ENCODE results near the gene OR2Z1.

Gene OR2Z1, protein sequence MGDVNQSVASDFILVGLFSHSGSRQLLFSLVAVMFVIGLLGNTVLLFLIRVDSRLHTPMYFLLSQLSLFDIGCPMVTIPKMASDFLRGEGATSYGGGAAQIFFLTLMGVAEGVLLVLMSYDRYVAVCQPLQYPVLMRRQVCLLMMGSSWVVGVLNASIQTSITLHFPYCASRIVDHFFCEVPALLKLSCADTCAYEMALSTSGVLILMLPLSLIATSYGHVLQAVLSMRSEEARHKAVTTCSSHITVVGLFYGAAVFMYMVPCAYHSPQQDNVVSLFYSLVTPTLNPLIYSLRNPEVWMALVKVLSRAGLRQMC

DNA sequence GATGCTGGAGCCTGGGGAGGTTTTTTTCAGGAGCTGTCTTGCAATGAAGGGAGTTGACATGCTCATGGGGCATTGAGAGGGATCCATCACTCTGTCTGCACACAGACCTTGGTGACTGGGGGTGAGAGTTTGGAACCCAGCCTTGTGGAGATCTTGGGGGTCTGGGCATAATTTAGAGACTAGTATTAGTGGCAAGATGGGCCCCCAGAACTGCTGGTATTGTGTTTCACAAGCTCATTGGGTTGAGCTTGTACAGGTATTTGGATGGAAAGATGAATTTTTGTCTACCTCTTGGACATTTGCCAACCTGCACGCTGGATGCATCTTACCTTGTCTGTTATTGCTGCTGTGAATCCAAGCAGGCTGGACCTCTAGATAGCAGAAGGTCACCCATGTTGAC is at the start of gene OR2Z1:
OR2Z1 (plus strand) TSS at position 301 of the 400 bp plus-strand sequence. CDS start 9,395 bp downstream, outside the sequence.
- DNase-seq = no peak

- DNase-seq = no peak
Observed at GRCh38 chr19:8673276-8673891, 48.0 kb upstream of the OR2Z1 start.

- DNase-seq = no peak
Observed at GRCh38 chr19:8675066-8675465, 46.4 kb upstream of the OR2Z1 start.

DNA sequence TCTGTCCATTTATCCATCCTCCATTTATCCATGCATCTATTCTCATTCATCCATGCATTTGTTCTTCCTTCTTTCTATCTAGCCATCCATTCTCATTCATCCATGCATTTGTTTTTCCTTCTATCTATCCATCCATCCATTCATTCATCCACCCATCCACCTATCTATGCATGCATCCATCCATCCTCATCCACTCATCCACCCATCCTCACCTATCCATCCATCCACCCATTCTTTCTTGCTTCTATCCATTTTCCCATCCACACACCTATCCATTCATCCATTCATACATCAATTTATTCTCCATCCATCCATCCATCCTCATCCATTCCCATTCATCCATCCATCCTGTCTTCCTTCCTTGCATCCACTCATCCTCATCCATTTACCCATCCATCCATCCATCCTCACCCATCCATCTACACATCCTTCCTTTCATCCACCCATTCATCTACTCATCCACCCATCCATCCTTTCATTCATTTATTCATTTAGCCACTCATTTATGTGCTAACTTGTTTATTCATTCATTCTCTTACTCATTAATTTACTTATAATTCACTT is 43.1 kb upstream of the OR2Z1 start:
- no peak for DNase-seq

- DNase-seq = no peak
Observed at GRCh38 chr19:8680676-8681344, 40.6 kb upstream of the OR2Z1 start.

DNA sequence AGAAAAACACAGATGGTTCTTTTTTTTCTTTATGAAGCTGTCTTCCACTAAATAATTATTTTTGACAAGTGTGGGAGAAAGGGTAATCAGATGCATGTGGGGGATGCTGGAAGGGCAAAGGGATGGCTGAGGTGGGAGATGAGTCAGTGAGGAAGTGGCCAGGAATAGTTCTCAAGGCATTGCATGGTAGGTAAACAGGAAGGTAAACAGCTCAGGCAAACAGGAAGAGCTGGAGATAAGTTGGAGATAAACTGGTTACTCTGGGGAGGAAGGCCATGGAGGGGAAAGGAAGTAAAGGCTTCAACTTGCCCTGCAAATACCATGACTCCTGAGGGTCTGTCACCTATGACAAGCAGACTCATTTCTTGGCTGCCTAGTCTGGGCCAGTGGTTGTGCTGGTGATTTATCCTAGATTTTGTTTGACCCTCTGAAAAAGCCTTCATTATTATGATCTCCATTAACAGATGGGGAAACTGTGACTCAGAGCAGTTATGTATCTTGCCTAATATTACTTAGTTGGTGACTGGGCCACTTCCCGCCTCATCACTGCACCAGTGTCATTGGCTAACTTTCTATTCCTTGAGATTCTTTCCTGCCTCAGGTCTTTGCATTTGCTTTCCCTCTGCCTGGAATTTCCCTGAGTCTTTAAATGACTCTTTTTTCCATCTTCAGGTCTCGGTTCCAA is 39.9 kb upstream of the OR2Z1 start:
- DNase-seq = no peak

GRCh38 chr19:8682472-8682871 is 39.0 kb upstream of the OR2Z1 start:
- DNase-seq = no peak

DNA sequence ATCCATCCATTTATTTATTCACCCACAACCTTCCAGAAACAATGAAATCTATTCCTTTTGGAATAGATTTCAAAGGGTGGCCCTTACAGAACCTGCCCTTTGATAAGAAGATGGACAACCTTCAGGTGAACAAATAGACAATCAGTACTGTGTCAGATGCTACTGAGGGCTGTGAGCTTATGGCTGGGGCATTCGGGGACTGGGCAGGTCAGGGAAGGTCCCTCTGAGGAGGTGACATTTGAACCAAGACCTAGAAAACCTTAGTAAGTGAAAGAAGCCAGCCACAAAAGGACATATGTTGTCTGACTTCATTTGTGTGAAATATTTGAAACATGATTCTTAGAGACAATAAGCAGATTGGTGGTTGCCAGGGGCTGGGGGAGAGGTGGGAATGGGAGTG is 38.5 kb upstream of the OR2Z1 start:
- DNase-seq = no peak

GRCh38 chr19:8684001-8684902 is 37.2 kb upstream of the OR2Z1 start:
- DNase-seq = no peak

GRCh38 chr19:8686549-8686948 is 34.9 kb upstream of the OR2Z1 start:
- no peak for DNase-seq

GRCh38 chr19:8688930-8689329 is 32.5 kb upstream of the OR2Z1 start:
- DNase-seq = no peak

GRCh38 chr19:8690753-8691539 is 30.5 kb upstream of the OR2Z1 start:
- no peak for DNase-seq

GRCh38 chr19:8695501-8695900 is 25.9 kb upstream of the OR2Z1 start:
- no peak for DNase-seq

GRCh38 chr19:8695911-8696310 is 25.5 kb upstream of the OR2Z1 start:
- no peak for DNase-seq

GRCh38 chr19:8696993-8697392 is 24.4 kb upstream of the OR2Z1 start:
- no peak for DNase-seq

DNA sequence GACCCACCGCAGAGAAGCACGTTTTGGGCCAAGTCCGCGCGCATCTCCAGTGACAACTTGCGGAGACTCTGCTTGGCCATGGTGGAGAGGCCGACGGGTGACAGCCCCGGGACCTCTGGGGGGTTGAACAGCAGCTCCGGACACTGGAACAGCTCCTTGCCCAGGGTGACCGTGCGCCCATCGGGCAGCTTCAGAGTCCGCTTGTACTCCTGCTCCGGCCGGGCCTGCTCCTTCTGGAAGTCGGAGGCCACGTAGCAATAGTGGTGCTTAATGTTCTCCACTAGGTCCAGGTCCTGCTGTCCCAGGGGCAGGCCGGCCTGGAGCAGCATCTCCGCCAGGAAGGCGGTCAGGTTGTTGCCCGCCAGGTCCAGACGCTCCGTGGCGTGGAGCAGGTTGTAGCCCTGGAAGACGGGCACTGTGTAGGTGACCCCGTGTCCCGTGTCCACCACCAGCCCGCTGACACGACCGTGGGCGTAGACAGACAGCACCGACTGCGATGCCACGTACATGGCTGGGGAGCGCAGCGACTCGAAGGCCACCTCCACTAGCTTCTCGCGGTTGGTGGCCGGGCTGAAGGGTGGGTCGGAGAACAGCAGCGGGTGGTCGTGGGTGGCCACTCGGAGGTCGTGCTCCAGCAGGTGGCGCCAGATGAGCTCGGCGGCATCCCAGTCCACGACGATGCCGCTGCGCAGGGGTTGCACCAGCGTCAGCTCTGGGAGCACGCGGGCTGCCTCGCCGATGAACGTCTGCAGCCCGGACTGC is 23.6 kb upstream of the OR2Z1 start:
- DNase-seq = no peak

DNA sequence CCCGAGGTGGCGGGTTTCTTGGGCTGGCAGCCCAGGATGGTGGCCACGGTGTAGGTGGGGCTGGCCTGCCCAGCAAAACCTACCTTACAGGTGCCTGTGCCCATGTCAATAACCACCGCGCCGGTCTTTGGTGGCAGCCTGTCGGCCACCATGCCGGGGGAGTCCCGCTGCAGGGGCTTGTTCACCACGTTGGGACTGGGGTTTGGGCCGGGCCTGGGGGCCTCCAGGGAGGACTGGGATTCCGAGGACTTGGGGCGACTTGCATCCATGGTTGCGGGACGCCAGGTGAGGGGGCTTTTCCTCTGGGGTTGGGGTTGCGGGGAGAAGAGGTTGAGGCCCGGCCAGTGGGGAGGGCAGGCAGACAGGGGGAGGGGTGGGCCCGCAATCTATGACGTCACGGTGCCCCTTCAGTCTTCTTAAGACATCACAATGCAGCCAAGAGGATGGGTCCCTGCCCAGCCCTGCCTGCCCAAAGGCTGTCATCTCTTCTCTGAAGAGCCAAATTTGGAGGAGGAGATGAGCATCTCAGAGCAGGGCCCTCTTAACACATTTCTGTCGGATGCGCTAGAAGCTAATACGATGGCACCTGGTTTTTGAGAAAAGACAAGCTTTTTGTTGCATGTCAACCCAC is 22.9 kb upstream of the OR2Z1 start, which contains the start of gene ACTL9:
ACTL9 (minus strand) TSS at position 363 of the 631 bp plus-strand sequence; CDS start at position 269, 94 bp downstream.
- no peak for DNase-seq

DNA sequence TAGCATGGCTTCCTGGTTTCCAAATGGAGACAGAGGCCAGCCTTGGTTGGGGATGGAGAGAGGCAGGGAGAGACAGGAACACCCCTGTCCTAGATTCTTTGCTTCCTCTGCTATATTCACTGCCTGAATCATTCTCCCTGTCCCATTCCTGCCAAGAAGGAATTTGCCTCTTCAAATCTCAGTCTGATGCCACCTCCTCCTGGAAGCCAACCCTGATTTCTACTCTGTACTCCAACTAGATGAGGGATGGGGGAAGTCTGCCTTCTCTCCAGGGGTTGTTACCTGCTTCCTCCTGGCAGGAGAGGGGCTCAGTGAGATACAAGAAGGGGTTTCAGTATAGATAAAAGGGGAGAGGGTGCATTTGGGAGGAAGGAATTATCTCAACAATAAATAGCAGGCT is 21.5 kb upstream of the OR2Z1 start:
- no peak for DNase-seq

DNA sequence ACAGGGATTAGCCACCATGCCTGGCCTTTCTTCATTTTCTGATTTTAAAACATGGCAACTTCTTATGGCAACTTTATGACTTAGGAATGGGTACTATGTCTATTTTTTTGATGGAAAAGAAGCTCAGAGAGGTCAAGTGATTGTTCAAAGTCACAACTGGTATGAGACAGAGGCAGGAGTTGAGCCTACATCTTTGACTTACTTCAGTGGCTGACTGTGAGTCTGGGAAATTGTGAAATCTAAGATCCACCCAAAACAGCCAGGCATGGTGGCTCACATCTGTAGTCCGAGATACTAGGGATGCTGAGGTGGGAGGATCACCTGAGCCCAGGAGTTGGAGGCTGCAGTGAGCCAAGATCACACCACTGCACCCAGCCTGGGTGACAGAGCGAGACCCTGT is 20.5 kb upstream of the OR2Z1 start:
- DNase-seq = no peak

- DNase-seq = no peak
Observed at GRCh38 chr19:8702350-8702749, 19.1 kb upstream of the OR2Z1 start.

Data from hippocampal formation (tissue), 2 donors.